OCI-LY1 (cell line): ENCODE data around the gene MYLK4.
A peak's percentile ranks its signal among the peaks of the same experiment; 100 is the strongest.

Source experiments
- H2AFZ ChIP-seq: fragments of 200-600 bp; sonication (generic), shearing (Covaris generic); 2 replicates; pipeline ENCODE4 v1.6.0; 2014; ENCODE audit warnings: antibody characterized with exemption, mild to moderate bottlenecking, low read length
- H3F3A ChIP-seq: fragments of 200-600 bp; sonication (generic), shearing (Covaris generic); 2 replicates; pipeline ENCODE4 v1.6.0; 2014; ENCODE audit warnings: mild to moderate bottlenecking, antibody characterized with exemption, low read length, moderate library complexity; ENCODE audit not compliant: insufficient read depth
- H3K27ac ChIP-seq: fragments of 200-600 bp; sonication (generic); 2 replicates; pipeline ENCODE4 v1.5.1; 2014; ENCODE audit warnings: low read length, mixed run types, mild to moderate bottlenecking, low read depth; ENCODE audit not compliant: poor library complexity, severe bottlenecking
- H3K27me3 ChIP-seq: fragments of 200-600 bp; sonication (generic); 2 replicates; pipeline ENCODE4 v1.6.0; 2014; ENCODE audit warnings: antibody characterized with exemption, mild to moderate bottlenecking, low read length, moderate library complexity; ENCODE audit not compliant: insufficient read depth
- H3K36me3 ChIP-seq: fragments of 200-600 bp; sonication (generic); 2 replicates; pipeline ENCODE4 v1.6.1; 2014; ENCODE audit warnings: mild to moderate bottlenecking, antibody characterized with exemption, low read length, moderate library complexity, mixed read lengths; ENCODE audit not compliant: insufficient read depth
- H3K4me1 ChIP-seq: fragments of 200-600 bp; sonication (generic); 2 replicates; pipeline ENCODE4 v1.5.1; 2014; ENCODE audit warnings: mild to moderate bottlenecking, low read length, moderate library complexity; ENCODE audit not compliant: insufficient read depth, severe bottlenecking
- H3K4me2 ChIP-seq: fragments of 200-600 bp; sonication (generic), shearing (Covaris generic); 2 replicates; pipeline ENCODE4 v1.6.1; 2014; ENCODE audit warnings: low read length
- H3K4me3 ChIP-seq: fragments of 200-600 bp; sonication (generic); 2 replicates; pipeline ENCODE4 v1.5.1; 2014; ENCODE audit warnings: low read length, low read depth, mild to moderate bottlenecking, mixed read lengths; ENCODE audit not compliant: poor library complexity, severe bottlenecking
- H3K79me2 ChIP-seq: fragments of 200-600 bp; shearing (Covaris generic); 2 replicates; pipeline ENCODE4 v1.6.1; 2016; ENCODE audit warnings: mixed run types, low read length, mixed read lengths; ENCODE audit not compliant: insufficient read depth
- H3K9ac ChIP-seq: fragments of 200-600 bp; sonication (generic), shearing (Covaris generic); 2 replicates; pipeline ENCODE4 v1.6.1; 2014; ENCODE audit warnings: mild to moderate bottlenecking, low read length, mixed read lengths
- H3K9me2 ChIP-seq: fragments of 200-600 bp; sonication (generic), shearing (Covaris generic); 2 replicates; pipeline ENCODE4 v1.6.1; 2014; ENCODE audit warnings: low read depth, mild to moderate bottlenecking, low read length, mixed read lengths
- H3K9me3 ChIP-seq: fragments of 200-600 bp; shearing (Covaris generic); 2 replicates; pipeline ENCODE4 v1.6.1; 2014; ENCODE audit warnings: low read length, mixed read lengths
- H4K20me1 ChIP-seq: fragments of 200-600 bp; sonication (generic), shearing (Covaris generic); 2 replicates; pipeline ENCODE4 v1.6.0; 2016; ENCODE audit warnings: mild to moderate bottlenecking, low read length; ENCODE audit not compliant: insufficient read depth
- CTCF ChIP-seq: fragments of 200-600 bp; sonication (generic), shearing (Covaris generic); IDR thresholded peaks from 2 replicates; pipeline ENCODE4 v1.5.1; 2017; ENCODE audit warnings: mild to moderate bottlenecking, antibody characterized with exemption, low read length, moderate library complexity, mixed read lengths
- EZH2 ChIP-seq: fragments of 200-600 bp; sonication (generic), shearing (Covaris generic); IDR thresholded peaks from 2 replicates; pipeline ENCODE4 v1.8.0; 2017; ENCODE audit warnings: borderline replicate concordance, mixed run types, mild to moderate bottlenecking, antibody characterized with exemption, low read length, moderate library complexity, mixed read lengths

MYLK4 gene

GRCh38 chr6:2634139-2634964 lies 116.4 kb downstream of the MYLK4 start:
- TF ChIP-seq EZH2: no peak
- TF ChIP-seq CTCF: peak; percentile 89
- H3K9ac ChIP-seq: no peak overlapping the region
- no peaks in the 10 kb centered on the region for H3K9me3 ChIP-seq
- no peaks in the 10 kb centered on the region for H3F3A ChIP-seq
- no peak overlapping the region for H3K4me3 ChIP-seq
- no peak overlapping the region for H2AFZ ChIP-seq
- H3K27me3 ChIP-seq: 0 out of 2 replicates have a peak, but pooled peaks cover 3% of the 10 kb centered on the region
- no peak overlapping the region for H3K4me2 ChIP-seq
- no peak overlapping the region for H3K27ac ChIP-seq
- no peaks in the 10 kb centered on the region for H3K36me3 ChIP-seq
- H4K20me1 ChIP-seq: no peaks in the 10 kb centered on the region
- H3K4me1 ChIP-seq: no peaks in the 10 kb centered on the region
- no peaks in the 10 kb centered on the region for H3K79me2 ChIP-seq
- no peaks in the 10 kb centered on the region for H3K9me2 ChIP-seq

GRCh38 chr6:2633736-2634135 lies 117.0 kb downstream of the MYLK4 start:
- Histone ChIP-seq H3K9ac (no peak overlapping the region), H3K79me2 (no peaks in the 10 kb centered on the region), H3K4me1 (no peaks in the 10 kb centered on the region), H3K4me2 (no peak overlapping the region), H3K27ac (no peak overlapping the region), H3F3A (no peaks in the 10 kb centered on the region), H4K20me1 (no peaks in the 10 kb centered on the region), H3K4me3 (no peak overlapping the region), H3K9me2 (no peaks in the 10 kb centered on the region), H3K36me3 (no peaks in the 10 kb centered on the region), H2AFZ (no peak overlapping the region), H3K9me3 (no peaks in the 10 kb centered on the region), H3K27me3 (0 out of 2 replicates have a peak, but pooled peaks cover 3% of the 10 kb centered on the region)
- TF ChIP-seq EZH2: no peak
- no peak for TF ChIP-seq CTCF

GRCh38 chr6:2632976-2633584 lies 117.6 kb downstream of the MYLK4 start:
- no peaks in the 10 kb centered on the region for H3K9me2 ChIP-seq
- H3K9ac ChIP-seq: no peak overlapping the region
- H3K27me3 ChIP-seq: 0 out of 2 replicates have a peak, but pooled peaks cover 3% of the 10 kb centered on the region
- H3K27ac ChIP-seq: no peak overlapping the region
- TF ChIP-seq CTCF (no peak), EZH2 (no peak)
- H4K20me1 ChIP-seq: no peaks in the 10 kb centered on the region
- no peaks in the 10 kb centered on the region for H3K79me2 ChIP-seq
- H2AFZ ChIP-seq: no peak overlapping the region
- no peak overlapping the region for H3K4me2 ChIP-seq
- no peaks in the 10 kb centered on the region for H3F3A ChIP-seq
- H3K4me3 ChIP-seq: no peak overlapping the region
- H3K4me1 ChIP-seq: no peaks in the 10 kb centered on the region
- H3K36me3 ChIP-seq: no peaks in the 10 kb centered on the region
- no peaks in the 10 kb centered on the region for H3K9me3 ChIP-seq
